Measurements from ENCODE around the gene ABCC1.
"Not testable (repeated sequence)": the region's sequence is repeated elsewhere in the genome, so short reads cannot be mapped to it uniquely, and the experiment has no call there.

ABCC1 gene

DNA sequence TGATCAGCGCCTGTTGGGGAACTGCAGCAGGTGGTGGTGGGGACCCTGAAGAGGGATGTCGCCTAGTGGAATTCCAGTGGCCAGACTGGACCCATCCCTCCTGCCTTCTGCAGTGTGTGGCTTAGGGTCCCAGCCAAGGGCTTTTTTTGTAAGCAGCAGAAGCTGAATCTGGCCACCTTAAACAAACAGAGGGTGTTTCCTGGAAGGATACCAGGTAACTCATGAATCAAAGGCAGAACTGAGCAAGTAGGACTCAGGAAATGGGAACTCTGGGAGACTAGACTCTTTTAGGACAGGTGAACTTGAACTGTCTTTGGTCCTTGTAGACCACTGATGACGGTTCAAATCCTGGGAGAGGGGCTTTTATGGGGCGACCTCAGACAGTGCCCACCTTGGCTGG is 149.9 kb downstream of the ABCC1 start:
- Mint-ChIP-seq H3K27me3 (ENCODE audit: low read depth, poor library complexity) (no peaks in the 10 kb centered on the region), H3K36me3 (ENCODE audit: low read depth) (peaks cover 53% of the 10 kb centered on the region), H3K27ac (peak overlapping the region; percentile 51), H3K4me3 (no peak overlapping the region), H3K9me3 (no peaks in the 10 kb centered on the region), H3K4me1 (peaks cover 15% of the 10 kb centered on the region)
- no peak for DNase-seq
- TF ChIP-seq, protein P1, sequence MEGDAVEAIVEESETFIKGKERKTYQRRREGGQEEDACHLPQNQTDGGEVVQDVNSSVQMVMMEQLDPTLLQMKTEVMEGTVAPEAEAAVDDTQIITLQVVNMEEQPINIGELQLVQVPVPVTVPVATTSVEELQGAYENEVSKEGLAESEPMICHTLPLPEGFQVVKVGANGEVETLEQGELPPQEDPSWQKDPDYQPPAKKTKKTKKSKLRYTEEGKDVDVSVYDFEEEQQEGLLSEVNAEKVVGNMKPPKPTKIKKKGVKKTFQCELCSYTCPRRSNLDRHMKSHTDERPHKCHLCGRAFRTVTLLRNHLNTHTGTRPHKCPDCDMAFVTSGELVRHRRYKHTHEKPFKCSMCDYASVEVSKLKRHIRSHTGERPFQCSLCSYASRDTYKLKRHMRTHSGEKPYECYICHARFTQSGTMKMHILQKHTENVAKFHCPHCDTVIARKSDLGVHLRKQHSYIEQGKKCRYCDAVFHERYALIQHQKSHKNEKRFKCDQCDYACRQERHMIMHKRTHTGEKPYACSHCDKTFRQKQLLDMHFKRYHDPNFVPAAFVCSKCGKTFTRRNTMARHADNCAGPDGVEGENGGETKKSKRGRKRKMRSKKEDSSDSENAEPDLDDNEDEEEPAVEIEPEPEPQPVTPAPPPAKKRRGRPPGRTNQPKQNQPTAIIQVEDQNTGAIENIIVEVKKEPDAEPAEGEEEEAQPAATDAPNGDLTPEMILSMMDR (IDR thresholded peaks at IDR 0.05): no peak

DNA sequence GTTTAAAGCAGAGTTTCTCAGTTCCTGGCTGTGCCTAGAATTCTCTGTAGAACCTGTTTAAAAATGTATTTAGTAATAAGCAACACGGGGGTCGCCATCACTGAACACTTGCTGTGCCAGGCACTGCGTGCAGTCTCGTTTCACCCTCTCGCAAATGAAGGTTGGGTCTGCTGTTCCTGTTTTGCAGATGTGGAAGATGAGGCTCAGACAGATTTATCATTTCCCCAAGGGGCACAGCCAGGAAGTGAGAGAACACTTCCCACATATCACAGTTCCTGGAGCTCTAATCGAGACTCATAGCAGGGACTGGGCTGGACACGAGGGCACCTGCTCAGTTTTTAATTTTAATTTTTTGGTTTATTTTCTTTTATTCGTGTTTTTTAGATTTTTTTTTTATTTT is 151.2 kb downstream of the ABCC1 start:
- H3K4me1 Mint-ChIP-seq: peaks cover 15% of the 10 kb centered on the region
- no peak overlapping the region for H3K27ac Mint-ChIP-seq
- no peaks in the 10 kb centered on the region for H3K9me3 Mint-ChIP-seq
- no peak for DNase-seq
- H3K4me3 Mint-ChIP-seq: no peak overlapping the region
- TF ChIP-seq, protein P1 (IDR thresholded peaks at IDR 0.05): no peak
- no peaks in the 10 kb centered on the region for H3K27me3 Mint-ChIP-seq (ENCODE audit: low read depth, poor library complexity)
- peaks cover 59% of the 10 kb centered on the region for H3K36me3 Mint-ChIP-seq (ENCODE audit: low read depth)

DNA sequence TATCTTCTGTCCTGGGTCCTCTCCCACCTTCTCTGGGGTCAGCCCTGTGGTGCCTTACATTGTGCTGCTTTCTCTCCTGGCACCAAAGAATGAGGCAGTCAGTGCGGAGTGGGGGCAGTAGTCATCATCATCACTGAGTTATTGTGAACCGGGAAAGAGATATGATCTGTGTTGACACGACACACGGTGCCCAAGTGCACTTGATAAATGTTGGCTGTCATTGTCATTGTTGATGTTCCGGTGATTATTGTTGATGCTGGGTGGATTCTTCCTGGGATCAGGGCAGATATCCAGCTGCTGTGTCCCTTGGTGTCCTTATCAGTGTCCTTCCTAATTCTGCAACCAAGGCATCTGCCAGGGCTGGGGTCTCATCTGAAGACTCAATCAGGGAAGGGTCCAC is 152.2 kb downstream of the ABCC1 start:
- no peaks in the 10 kb centered on the region for H3K27me3 Mint-ChIP-seq (ENCODE audit: low read depth, poor library complexity)
- TF ChIP-seq, protein P1 (IDR thresholded peaks at IDR 0.05): no peak
- peak overlapping the region; percentile 79 for H3K27ac Mint-ChIP-seq
- peaks cover 6% of the 10 kb centered on the region for H3K4me1 Mint-ChIP-seq
- no peak for DNase-seq
- peaks cover 59% of the 10 kb centered on the region for H3K36me3 Mint-ChIP-seq (ENCODE audit: low read depth)
- no peak overlapping the region for H3K4me3 Mint-ChIP-seq
- H3K9me3 Mint-ChIP-seq: no peaks in the 10 kb centered on the region

DNA sequence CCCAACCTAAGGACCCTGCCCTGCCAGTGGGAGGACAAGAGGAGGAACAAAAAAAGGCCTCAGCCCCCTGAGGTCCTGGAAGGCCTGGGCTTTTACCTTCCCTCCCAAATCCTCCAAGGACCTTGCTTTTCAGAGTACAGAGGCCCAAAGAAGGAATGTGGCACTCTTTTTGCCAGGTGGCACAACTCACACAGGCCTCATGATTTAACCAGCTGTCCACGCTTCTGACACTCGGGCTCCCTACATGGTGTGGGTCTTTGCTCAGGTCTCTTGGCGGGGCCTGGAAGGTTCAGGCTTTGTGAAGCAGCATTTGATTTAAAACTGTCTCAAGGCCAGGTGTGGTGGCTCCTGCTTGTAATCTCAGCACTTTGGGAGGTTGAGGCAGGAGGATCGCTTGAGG is 153.3 kb downstream of the ABCC1 start:
- no peak overlapping the region for H3K4me3 Mint-ChIP-seq
- H3K27ac Mint-ChIP-seq: no peak overlapping the region
- no peaks in the 10 kb centered on the region for H3K9me3 Mint-ChIP-seq
- TF ChIP-seq, protein P1 (IDR thresholded peaks at IDR 0.05): no peak
- no peak for DNase-seq
- peaks cover 1% of the 10 kb centered on the region for H3K4me1 Mint-ChIP-seq
- H3K27me3 Mint-ChIP-seq (ENCODE audit: low read depth, poor library complexity): no peaks in the 10 kb centered on the region
- H3K36me3 Mint-ChIP-seq (ENCODE audit: low read depth): peaks cover 62% of the 10 kb centered on the region

DNA sequence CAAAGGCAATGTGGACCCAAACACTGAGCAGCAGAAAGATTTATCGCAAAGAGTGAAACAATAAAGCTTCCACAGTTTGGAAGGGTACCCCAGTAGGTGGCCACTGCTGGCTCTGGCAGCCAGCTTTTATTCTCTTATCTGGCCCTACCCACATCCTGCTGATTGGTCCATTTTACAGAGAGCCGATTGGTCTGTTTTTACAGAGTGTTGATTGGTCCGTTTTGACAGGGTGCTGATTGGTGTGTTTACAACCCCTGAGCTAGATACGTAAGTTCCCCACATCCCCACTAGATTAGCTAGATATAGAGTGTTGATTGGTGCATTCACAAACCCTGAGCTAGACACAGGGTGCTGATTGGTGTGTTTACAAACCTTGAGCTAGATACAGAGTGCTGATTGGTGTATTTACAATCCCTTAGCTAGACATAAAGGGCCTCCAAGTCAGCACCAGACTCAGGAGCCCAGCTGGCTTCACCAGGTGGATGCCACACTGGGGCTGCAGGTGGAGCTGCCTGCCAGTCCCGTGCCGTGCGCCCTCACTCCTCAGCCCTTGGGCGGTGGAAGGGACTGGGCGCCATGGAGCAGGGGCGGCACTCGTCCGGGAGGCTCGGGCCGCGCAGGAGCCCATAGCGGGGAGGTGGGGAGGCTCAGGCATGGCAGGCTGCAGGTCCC is 154.9 kb downstream of the ABCC1 start:
- not testable (repeated sequence) for H3K4me1 Mint-ChIP-seq; H3K27ac Mint-ChIP-seq; H3K4me3 Mint-ChIP-seq; H3K9me3 Mint-ChIP-seq; H3K27me3 Mint-ChIP-seq (ENCODE audit: low read depth, poor library complexity); DNase-seq
- peaks cover 55% of the 10 kb centered on the region for H3K36me3 Mint-ChIP-seq (ENCODE audit: low read depth)

DNA sequence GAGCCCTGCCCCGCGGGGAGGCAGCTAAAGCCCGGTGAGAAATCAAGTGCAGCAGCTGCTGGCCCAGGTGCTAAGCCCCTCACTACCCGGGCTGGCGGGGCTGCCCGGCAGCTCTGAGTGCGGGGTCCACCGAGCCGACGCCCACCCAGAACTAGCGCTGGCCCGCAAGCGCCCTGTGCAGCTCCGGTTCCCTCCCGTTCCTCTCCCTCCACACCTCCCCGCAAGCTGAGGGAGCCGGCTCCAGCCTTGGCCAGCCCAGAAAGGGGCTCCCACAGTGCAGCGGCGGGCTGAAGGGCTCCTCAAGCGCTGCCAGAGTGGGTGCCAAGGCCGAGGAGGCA is 155.4 kb downstream of the ABCC1 start:
- H3K27ac Mint-ChIP-seq; H3K9me3 Mint-ChIP-seq; DNase-seq; H3K4me3 Mint-ChIP-seq; H3K27me3 Mint-ChIP-seq (ENCODE audit: low read depth, poor library complexity); H3K4me1 Mint-ChIP-seq: not testable (repeated sequence)
- H3K36me3 Mint-ChIP-seq (ENCODE audit: low read depth): peaks cover 56% of the 10 kb centered on the region

DNA sequence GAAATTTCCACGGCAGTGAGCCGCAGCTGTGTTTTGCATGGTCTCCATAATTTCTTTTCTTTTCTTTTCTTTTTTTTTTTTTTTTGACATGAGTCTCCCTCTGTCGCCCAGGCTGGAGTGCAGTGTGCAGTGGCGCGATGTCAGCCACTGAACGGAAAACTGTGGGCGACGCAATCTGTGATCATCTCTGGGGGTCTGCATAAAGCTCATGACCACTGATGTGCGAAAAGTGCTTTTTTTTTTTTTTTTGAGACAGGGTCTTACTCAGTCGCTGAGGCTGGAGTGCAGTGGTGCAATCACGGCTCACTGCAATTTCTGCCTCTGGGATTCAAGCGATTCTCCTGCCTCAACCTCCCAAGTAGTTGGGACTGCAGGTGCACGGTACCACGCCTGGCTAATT is 156.2 kb downstream of the ABCC1 start:
- TF ChIP-seq, protein P1 (IDR thresholded peaks at IDR 0.05): no peak
- H3K27me3 Mint-ChIP-seq (ENCODE audit: low read depth, poor library complexity): no peaks in the 10 kb centered on the region
- H3K4me3 Mint-ChIP-seq: no peak overlapping the region
- H3K4me1 Mint-ChIP-seq: peaks cover 4% of the 10 kb centered on the region
- peak overlapping the region; percentile 59 for H3K27ac Mint-ChIP-seq
- peaks cover 63% of the 10 kb centered on the region for H3K36me3 Mint-ChIP-seq (ENCODE audit: low read depth)
- no peak for DNase-seq
- no peaks in the 10 kb centered on the region for H3K9me3 Mint-ChIP-seq

Measured in nephron progenitor cell (in vitro differentiated cells).